H1 (cell line): Measurements from ENCODE around the gene DNASE1L1. TPM values are rescaled to one million over a fixed set of nuclear protein-coding genes. Genes with fewer than 3 reads are reported as not detected.

Experiments
- CTCF ChIA-PET: fragments of 300-600 bp; sonication (Branson Sonifier 250); formaldehyde crosslinking; loops from one replicate; lab custom pipeline; 2021; ENCODE audit not compliant: partially characterized antibody; lab: Charles Lee
- POLR2A ChIA-PET: fragments of 300-600 bp; sonication (Branson Sonifier 250); formaldehyde crosslinking; loops from one replicate; lab custom pipeline; 2021; ENCODE audit warnings: inconsistent platforms; ENCODE audit not compliant: partially characterized antibody; lab: Charles Lee
- DNase-seq, 2 experiments: peaks; one replicate each; pipeline versions ENCODE4 v3.0.0 to v3.0.0-alpha.2; 2010 to 2022; ENCODE audit warnings: low spot score in 2 of 2, low read depth in 1 of 2, mixed read lengths in 1 of 2
- FAIRE-seq: peaks from 2 replicates; lab custom pipeline; 2011; peaks lifted over from hg19 to GRCh38; lab: Jason Lieb, UNC
- H2AFZ ChIP-seq: 2 replicates; pipeline ENCODE4 v1.8.1; 2012; ENCODE audit warnings: low read length, inconsistent platforms
- H2AK5ac ChIP-seq: 2 replicates; pipeline ENCODE4 v1.6.1; 2013; ENCODE audit warnings: low read depth, low read length
- H2BK120ac ChIP-seq: replicated peaks from 2 replicates; pipeline ENCODE3; 2013; ENCODE audit warnings: low read depth, low read length, inconsistent platforms
- H2BK12ac ChIP-seq: 2 replicates; pipeline ENCODE4 v1.6.1; 2013; ENCODE audit warnings: low read depth, low read length
- H2BK15ac ChIP-seq: 2 replicates; pipeline ENCODE4 v1.6.1; 2013; ENCODE audit warnings: low read length
- H2BK20ac ChIP-seq: 2 replicates; pipeline ENCODE4 v1.6.1; 2013; ENCODE audit warnings: low read length
- H2BK5ac ChIP-seq: 2 replicates; pipeline ENCODE4 v1.6.1; 2013; ENCODE audit warnings: low read depth, low read length
- H3K14ac ChIP-seq: 2 replicates; pipeline ENCODE4 v1.6.1; 2013; ENCODE audit warnings: inconsistent platforms; ENCODE audit not compliant: insufficient read length
- H3K18ac ChIP-seq: 2 replicates; pipeline ENCODE4 v1.6.1; 2013; ENCODE audit warnings: low read length; ENCODE audit errors: extremely low read depth
- H3K23ac ChIP-seq: 2 replicates; pipeline ENCODE4 v1.6.1; 2013; ENCODE audit warnings: inconsistent platforms; ENCODE audit not compliant: insufficient read length
- H3K23me2 ChIP-seq: 2 replicates; pipeline ENCODE4 v1.6.1; 2013; ENCODE audit warnings: low read depth, low read length
- H3K27ac ChIP-seq: 2 replicates; pipeline ENCODE4 v1.6.1; 2011; ENCODE audit warnings: low read depth, low read length, inconsistent platforms
- H3K27me3 ChIP-seq, 4 experiments: replicated peaks in 1 of 4; 1 replicate in 1 of 4; 2 replicates in 3 of 4; pipeline versions ENCODE4 v1.6.1 to v1.8.1; 2011 to 2013; ENCODE audit warnings: low read length in 3 of 4, mild to moderate bottlenecking in 3 of 4, inconsistent platforms in 2 of 4, mixed read lengths in 2 of 4, moderate library complexity in 1 of 4; ENCODE audit not compliant: control insufficient read depth in 3 of 4, insufficient read depth in 3 of 4; ENCODE audit errors: extremely low read depth in 1 of 4
- H3K36me3 ChIP-seq, 4 experiments: 2 replicates each; pipeline versions ENCODE4 v1.6.1 to v1.8.1; 2011 to 2013; ENCODE audit warnings: mild to moderate bottlenecking in 4 of 4, low read length in 3 of 4, moderate library complexity in 2 of 4, control low read depth in 1 of 4, inconsistent platforms in 1 of 4; ENCODE audit not compliant: insufficient read depth in 4 of 4, control insufficient read depth in 2 of 4
- H3K4ac ChIP-seq: replicated peaks from 2 replicates; pipeline ENCODE3; 2013; ENCODE audit warnings: low read length, low read depth, mixed read lengths, inconsistent platforms; ENCODE audit not compliant: insufficient read length
- H3K4me1 ChIP-seq, 4 experiments: replicated peaks in 1 of 4; 1 replicate in 1 of 4; 2 replicates in 3 of 4; pipeline versions ENCODE4 v1.6.1 to v1.8.1; 2011 to 2013; ENCODE audit warnings: low read length in 3 of 4, inconsistent platforms in 2 of 4, mixed read lengths in 1 of 4; ENCODE audit not compliant: insufficient read depth in 4 of 4, control insufficient read depth in 3 of 4
- H3K4me2 ChIP-seq, 2 experiments: 2 replicates each; pipeline versions ENCODE4 v1.6.1 to v1.8.1; 2011 to 2013; ENCODE audit warnings: low read depth in 2 of 2, low read length in 2 of 2, control low read depth in 1 of 2, inconsistent platforms in 1 of 2, mild to moderate bottlenecking in 1 of 2; ENCODE audit not compliant: insufficient read depth in 1 of 2
- H3K4me3 ChIP-seq, 4 experiments: fragments of 200-600, 300-600 bp in 1 of 4; sonication (generic), shearing (Covaris generic), sonication (Bioruptor Twin) in 1 of 4; 2 replicates each; pipeline versions ENCODE4 v1.5.1 to v1.8.1; 2011 to 2016; ENCODE audit warnings: low read length in 4 of 4, low read depth in 3 of 4, control low read depth in 2 of 4, inconsistent platforms in 2 of 4, mild to moderate bottlenecking in 2 of 4, mixed read lengths in 1 of 4, moderate library complexity in 1 of 4; ENCODE audit not compliant: insufficient read depth in 2 of 4; ENCODE audit errors: extremely low read depth in 1 of 4
- H3K56ac ChIP-seq: replicated peaks from 2 replicates; pipeline ENCODE3; 2013; ENCODE audit warnings: low read depth, mild to moderate bottlenecking, mixed read lengths, low read length, inconsistent platforms; ENCODE audit not compliant: insufficient read length
- H3K79me1 ChIP-seq: 2 replicates; pipeline ENCODE4 v1.6.1; 2013; ENCODE audit warnings: low read depth, low read length, control low read depth
- H3K79me2 ChIP-seq, 2 experiments: 2 replicates each; pipeline versions ENCODE4 v1.6.1 to v1.8.1; 2012 to 2013; ENCODE audit warnings: low read length in 2 of 2, mild to moderate bottlenecking in 2 of 2, inconsistent platforms in 1 of 2; ENCODE audit not compliant: insufficient read depth in 2 of 2, control insufficient read depth in 1 of 2
- H3K9ac ChIP-seq, 4 experiments: replicated peaks in 1 of 4; 1 replicate in 1 of 4; 2 replicates in 3 of 4; pipeline versions ENCODE4 v1.6.1 to v1.8.1; 2011 to 2013; ENCODE audit warnings: low read depth in 3 of 4, low read length in 3 of 4, control low read depth in 2 of 4, mild to moderate bottlenecking in 2 of 4, moderate library complexity in 2 of 4, inconsistent platforms in 1 of 4; ENCODE audit errors: extremely low read depth in 1 of 4
- H3K9me3 ChIP-seq, 2 experiments: 2 replicates each; pipeline versions ENCODE4 v1.6.1 to v1.8.1; 2012 to 2013; ENCODE audit warnings: mild to moderate bottlenecking in 2 of 2, moderate library complexity in 2 of 2, control low read depth in 1 of 2, inconsistent platforms in 1 of 2, low read depth in 1 of 2, low read length in 1 of 2, mixed read lengths in 1 of 2; ENCODE audit not compliant: insufficient read depth in 2 of 2
- H4K20me1 ChIP-seq, 2 experiments: replicated peaks in 1 of 2; 2 replicates each; pipeline versions ENCODE3 to v1.8.1; 2011 to 2013; ENCODE audit warnings: inconsistent platforms in 2 of 2, low read length in 2 of 2, mild to moderate bottlenecking in 1 of 2; ENCODE audit not compliant: insufficient read depth in 2 of 2, control insufficient read depth in 1 of 2
- H4K5ac ChIP-seq: 2 replicates; pipeline ENCODE4 v1.6.1; 2013; ENCODE audit warnings: low read length, low read depth, mixed read lengths, inconsistent platforms; ENCODE audit not compliant: insufficient read length
- H4K8ac ChIP-seq: 2 replicates; pipeline ENCODE4 v1.8.0; 2013; ENCODE audit warnings: mild to moderate bottlenecking, moderate library complexity, low read length, inconsistent platforms; ENCODE audit not compliant: insufficient read depth; ENCODE audit errors: extremely low read depth
- H4K91ac ChIP-seq: replicated peaks from 2 replicates; pipeline ENCODE3; 2013; ENCODE audit warnings: low read length, mixed read lengths, inconsistent platforms; ENCODE audit not compliant: insufficient read length
- BACH1 ChIP-seq: IDR thresholded peaks from 2 replicates; pipeline ENCODE4 v1.6.1; 2012; ENCODE audit warnings: low read length, improper control_type of control experiment
- CEBPB ChIP-seq: IDR thresholded peaks from 2 replicates; pipeline ENCODE4 v1.6.1; 2012; ENCODE audit warnings: low read depth, low read length
- CHD1 ChIP-seq: IDR thresholded peaks from 2 replicates; pipeline ENCODE4 v1.6.1; 2012; ENCODE audit warnings: low read depth, low read length, improper control_type of control experiment
- CHD2 ChIP-seq: IDR thresholded peaks from 2 replicates; pipeline ENCODE4 v1.6.1; 2012; ENCODE audit warnings: low read length, improper control_type of control experiment
- E2F6 ChIP-seq: IDR thresholded peaks from 2 replicates; pipeline ENCODE4 v1.6.1; 2012; ENCODE audit warnings: inconsistent platforms
- KDM5A ChIP-seq: fragments of 200-600 bp; IDR thresholded peaks from 2 replicates; pipeline ENCODE4 v1.7.1; 2012; ENCODE audit warnings: mild to moderate bottlenecking, low read length, inconsistent platforms, mixed read lengths
- RBBP5 ChIP-seq: IDR thresholded peaks from 2 replicates; pipeline ENCODE4 v1.7.1; 2012; ENCODE audit warnings: low read depth, mild to moderate bottlenecking, inconsistent platforms, low read length, moderate library complexity, borderline replicate concordance
- RFX5 ChIP-seq: IDR thresholded peaks from 2 replicates; pipeline ENCODE4 v1.6.1; 2011; ENCODE audit warnings: low read depth, low read length, improper control_type of control experiment, borderline replicate concordance
- RNF2 ChIP-seq: fragments of 200-900, 300-1000 bp; sonication (generic); IDR thresholded peaks from 2 replicates; pipeline ENCODE4 v1.7.1; 2016; ENCODE audit warnings: borderline replicate concordance, low read depth, mild to moderate bottlenecking, antibody characterized with exemption, low read length; ENCODE audit not compliant: poor library complexity, severe bottlenecking; ENCODE audit errors: missing control alignments
- RXRA ChIP-seq: IDR thresholded peaks from 2 replicates; pipeline ENCODE4 v1.6.1; 2011; ENCODE audit warnings: low read depth, mild to moderate bottlenecking, low read length, moderate library complexity; ENCODE audit not compliant: insufficient read depth
- SIRT6 ChIP-seq: IDR thresholded peaks from one replicate; pipeline ENCODE4 v1.7.1; 2012; ENCODE audit warnings: low read length, inconsistent platforms
- SIX5 ChIP-seq: IDR thresholded peaks from 2 replicates; pipeline ENCODE4 v1.6.1; 2011; ENCODE audit warnings: mild to moderate bottlenecking, low read depth, low read length
- SRF ChIP-seq: IDR thresholded peaks from 2 replicates; pipeline ENCODE4 v1.6.1; 2011; ENCODE audit warnings: mild to moderate bottlenecking, low read depth, low read length, moderate library complexity
- TAF7 ChIP-seq: optimal IDR thresholded peaks from 2 replicates; pipeline ENCODE3; 2011; ENCODE audit warnings: low read depth, mild to moderate bottlenecking, inconsistent platforms, low read length, moderate library complexity, borderline replicate concordance
- WGBS, 2 experiments: shearing (Covaris generic) in 1 of 2; methylation state at CpG; one replicate each; pipeline versions ENCODE4 v1.1.6 to v1.1.7; 2013 to 2015; ENCODE audit warnings: low lambda C conversion rate in 2 of 2, mixed read lengths in 2 of 2, inconsistent platforms in 1 of 2, low coverage in 1 of 2, missing lambda C conversion rate in 1 of 2; ENCODE audit not compliant: insufficient replicate concordance in 2 of 2, insufficient coverage in 1 of 2, insufficient read length in 1 of 2; ENCODE audit errors: extremely low coverage in 1 of 2, missing lambda C conversion rate in 1 of 2; 5-methylcytosine and 5-hydroxymethylcytosine counted together
- polyA plus RNA-seq, 7 experiments: library from polyadenylated mRNA; depleted of rRNA in 3 of 7; stranded (reverse) in 5 of 7; unstranded in 2 of 7; fragments of >200 nt in 5 of 7; fragments of 200-250 nt in 2 of 7; gene quantifications; 1 replicate in 5 of 7; 2 replicates in 1 of 7; 4 replicates in 1 of 7; pipeline versions ENCODE4 v1.2.1 to v1.2.3, GENCODE V29; 2011 to 2013; ENCODE audit warnings: missing spikeins in 2 of 7, mixed read lengths in 2 of 7
- total RNA-seq: library from RNA; stranded (reverse); fragmentation: NEBNext Ultra II Directional; extraction: Animal tissue kit (Norgen Biotek cat#: 25700); gene quantifications from 2 replicates; pipeline ENCODE4 v1.2.1, GENCODE V29; 2021

Gene DNASE1L1
- total and polyA plus RNA-seq, 2 of the 8 experiments (the other 6 are each of a cell fraction or from before 2014, with no cell fraction given): 8.7 to 30.0 TPM

GRCh38 chrX:154376774-154377173 is 32.3 kb downstream of the DNASE1L1 start:
- H3K4me2 ChIP-seq: no peak overlapping the region; a peak in 1 of 4 replicates
- no peak for TF ChIP-seq CHD2
- no peak for TF ChIP-seq SIRT6
- TF ChIP-seq RFX5: no peak
- TF ChIP-seq BACH1: no peak
- no peak for TF ChIP-seq RBBP5
- no peak for TF ChIP-seq SIX5
- TF ChIP-seq RNF2: no peak
- no peak for TF ChIP-seq CEBPB
- no peak for TF ChIP-seq SRF
- no peak for TF ChIP-seq TAF7
- no peak for TF ChIP-seq RXRA
- no peak for TF ChIP-seq CHD1
- TF ChIP-seq E2F6: no peak
- TF ChIP-seq KDM5A: no peak

More at GRCh38 chrX:154376774-154377173, 32.3 kb downstream of the DNASE1L1 start:
- no peak overlapping the region for H4K8ac ChIP-seq
- no peak overlapping the region for H3K23ac ChIP-seq
- ChIA-PET CTCF (interaction anchor here (2.4 kb wide), 1 partner anchor 150 kb away, joined by 7 read pairs; no protein-coding TSS in a partner anchor), POLR2A (interaction anchor here (5.7 kb wide), 1 partner anchor 22 kb away, joined by 96 read pairs; the partner anchor contains the start of gene RPL10)
- H2AK5ac ChIP-seq: no peak overlapping the region
- H2BK12ac ChIP-seq: no peak overlapping the region
- peaks cover 0 to 13% of the 10 kb centered on the region in 2 experiments; a peak in 2 of 4 replicates for H3K79me2 ChIP-seq
- no peak overlapping the region for H3K4ac ChIP-seq
- 60% methylated on average over 2 of the region's 3 CpGs; no CpG with 5 or more reads in 1 of the 2 experiments for WGBS, 2 experiments
- H2BK5ac ChIP-seq: no peak overlapping the region
- no peak overlapping the region for H4K91ac ChIP-seq
- no peaks in the 10 kb centered on the region for H3K9me3 ChIP-seq
- H2BK20ac ChIP-seq: no peak overlapping the region
- no peak overlapping the region for H3K27ac ChIP-seq
- peaks cover 0 to 16% (median 0%) of the 10 kb centered on the region in 4 experiments; a peak in 1 of 8 replicates for H3K36me3 ChIP-seq
- H2BK15ac ChIP-seq: no peak overlapping the region
- H3K56ac ChIP-seq: no peak overlapping the region
- peaks cover 0 to 26% (median 15%) of the 10 kb centered on the region in 4 experiments; a peak in 6 of 7 replicates for H3K4me1 ChIP-seq
- H3K9ac ChIP-seq: no peak overlapping the region
- H2AFZ ChIP-seq: no peak overlapping the region
- no peak overlapping the region for H4K5ac ChIP-seq
- no peak overlapping the region for H2BK120ac ChIP-seq
- H3K27me3 ChIP-seq: peaks cover 0 to 3% (median 0%) of the 10 kb centered on the region in 4 experiments; a peak in 2 of 7 replicates
- H3K14ac ChIP-seq: no peak overlapping the region
- peaks cover 5% of the 10 kb centered on the region; the same call in 1 of the 2 replicates for H3K23me2 ChIP-seq
- no peak overlapping the region for H3K4me3 ChIP-seq
- DNase-seq: no peak
- no peak overlapping the region for H3K18ac ChIP-seq
- H4K20me1 ChIP-seq: peaks cover 0 to 2% of the 10 kb centered on the region in 2 experiments
- H3K79me1 ChIP-seq: no peaks in the 10 kb centered on the region
- no peak for FAIRE-seq
